Measurements from ENCODE around the gene PACC1.
A peak's percentile ranks its signal among the peaks of the same experiment; 100 is the strongest.
"Not testable (repeated sequence)": the region's sequence is repeated elsewhere in the genome, so short reads cannot be mapped to it uniquely, and the experiment has no call there.

Gene PACC1

GRCh38 chr1:212397171-212397570 is 17.5 kb downstream of the PACC1 start:
- TF ChIP-seq CTCF (IDR thresholded peaks at IDR 0.05; ENCODE audit: low read length, missing control alignments) = no peak
- DNase-seq (ENCODE audit: low read depth) = no peak

GRCh38 chr1:212396638-212397037 is 18.0 kb downstream of the PACC1 start:
- DNase-seq (ENCODE audit: low read depth) = peak; percentile 6
- no peak overlapping the region for H3K4me3 ChIP-seq (replicated peaks; ENCODE audit: low read depth, low read length)
- no peak for TF ChIP-seq CTCF (IDR thresholded peaks at IDR 0.05; ENCODE audit: low read length, missing control alignments)

More at GRCh38 chr1:212397171-212397570, 17.5 kb downstream of the PACC1 start:
- no peak overlapping the region for H3K4me3 ChIP-seq (replicated peaks; ENCODE audit: low read depth, low read length)

- not testable (repeated sequence) for DNase-seq (ENCODE audit: low read depth); H3K4me3 ChIP-seq (replicated peaks; ENCODE audit: low read depth, low read length)
Measured at GRCh38 chr1:212395678-212396437, 18.8 kb downstream of the PACC1 start.

GRCh38 chr1:212388985-212389716 is 25.5 kb downstream of the PACC1 start:
- no peak for DNase-seq (ENCODE audit: low read depth)
- no peak overlapping the region for H3K4me3 ChIP-seq (replicated peaks; ENCODE audit: low read depth, low read length)
- TF ChIP-seq CTCF (IDR thresholded peaks at IDR 0.05; ENCODE audit: low read length, missing control alignments) = no peak

- no peak for DNase-seq (ENCODE audit: low read depth)
- TF ChIP-seq CTCF (IDR thresholded peaks at IDR 0.05; ENCODE audit: low read length, missing control alignments) = no peak
- no peak overlapping the region for H3K4me3 ChIP-seq (replicated peaks; ENCODE audit: low read depth, low read length)
Measured at GRCh38 chr1:212386029-212386428, 28.7 kb downstream of the PACC1 start.

- no peak overlapping the region for H3K4me3 ChIP-seq (replicated peaks; ENCODE audit: low read depth, low read length)
- no peak for DNase-seq (ENCODE audit: low read depth)
- TF ChIP-seq CTCF (IDR thresholded peaks at IDR 0.05; ENCODE audit: low read length, missing control alignments) = no peak
Measured at GRCh38 chr1:212381397-212382035, 33.2 kb downstream of the PACC1 start.

GRCh38 chr1:212379366-212379765 is 35.3 kb downstream of the PACC1 start:
- TF ChIP-seq CTCF (IDR thresholded peaks at IDR 0.05; ENCODE audit: low read length, missing control alignments) = no peak
- no peak overlapping the region for H3K4me3 ChIP-seq (replicated peaks; ENCODE audit: low read depth, low read length)
- DNase-seq (ENCODE audit: low read depth) = no peak
